GM19043 (cell line): ENCODE results near the gene CAAP1.
"Not testable (repeated sequence)": the region's sequence is repeated elsewhere in the genome, so short reads cannot be mapped to it uniquely, and the experiment has no call there.

Experiments
- ATAC-seq: cut with Tn5 transposase; IDR thresholded peaks from one replicate; pipeline ENCODE4 v1.9.1; 2021; ENCODE audit warnings: low read depth; ENCODE audit not compliant: unreplicated experiment

CAAP1 gene

GRCh38 chr9:26892251-26893029 lies at the start of gene CAAP1:
CAAP1 (minus strand) TSS chr9:26892802; CDS start chr9:26892715, 87 bp downstream.
- peak; percentile 92 for ATAC-seq

- no peak for ATAC-seq
Observed at GRCh38 chr9:26940779-26941178, 48.2 kb upstream of the CAAP1 start.

- no peak for ATAC-seq
Observed at GRCh38 chr9:26939955-26940711, 47.5 kb upstream of the CAAP1 start.

- ATAC-seq: no peak
Observed at GRCh38 chr9:26937816-26938371, 45.3 kb upstream of the CAAP1 start.

- no peak for ATAC-seq
Observed at GRCh38 chr9:26935847-26936246, 43.2 kb upstream of the CAAP1 start.

- ATAC-seq: no peak
Observed at GRCh38 chr9:26928902-26929495, 36.4 kb upstream of the CAAP1 start.

- no peak for ATAC-seq
Observed at GRCh38 chr9:26925609-26926008, 33.0 kb upstream of the CAAP1 start.

GRCh38 chr9:26919698-26920097 lies 27.1 kb upstream of the CAAP1 start:
- ATAC-seq: no peak

GRCh38 chr9:26913138-26913668 lies 20.6 kb upstream of the CAAP1 start:
- no peak for ATAC-seq

GRCh38 chr9:26904671-26905070 lies 12.1 kb upstream of the CAAP1 start:
- ATAC-seq: no peak

GRCh38 chr9:26904070-26904469 lies 11.5 kb upstream of the CAAP1 start:
- ATAC-seq: no peak

GRCh38 chr9:26893030-26893676 lies 551 bp upstream of the CAAP1 start:
- ATAC-seq: no peak

GRCh38 chr9:26891726-26892125 lies 876 bp downstream of the CAAP1 start:
- no peak for ATAC-seq

GRCh38 chr9:26888271-26888670 lies 4.3 kb downstream of the CAAP1 start:
- ATAC-seq: no peak

- ATAC-seq: no peak
Observed at GRCh38 chr9:26882154-26882553, 10.4 kb downstream of the CAAP1 start.

GRCh38 chr9:26880262-26880661 lies 12.3 kb downstream of the CAAP1 start:
- ATAC-seq: no peak

- not testable (repeated sequence) for ATAC-seq
Observed at GRCh38 chr9:26875155-26875554, 17.4 kb downstream of the CAAP1 start.

GRCh38 chr9:26870292-26870691 lies 22.3 kb downstream of the CAAP1 start:
- no peak for ATAC-seq

- no peak for ATAC-seq
Observed at GRCh38 chr9:26863074-26863473, 29.5 kb downstream of the CAAP1 start.

GRCh38 chr9:26856413-26857032 lies 36.1 kb downstream of the CAAP1 start:
- ATAC-seq: peak; percentile 83
